Loucy (cell line): Measurements from ENCODE around the gene MEP1B.

Experiments used
- H2AFZ ChIP-seq: fragments of 200-600 bp; sonication (generic); 2 replicates; pipeline ENCODE4 v1.6.0; 2016; ENCODE audit warnings: antibody characterized with exemption, mild to moderate bottlenecking, low read length, moderate library complexity
- H3F3A ChIP-seq: fragments of 200-600 bp; 2 replicates; pipeline ENCODE4 v1.6.0; 2016; ENCODE audit warnings: antibody characterized with exemption, low read depth, mild to moderate bottlenecking
- H3K27me3 ChIP-seq: fragments of 200-600 bp; sonication (generic); 2 replicates; pipeline ENCODE4 v1.6.1; 2014; ENCODE audit warnings: low read length, mild to moderate bottlenecking; ENCODE audit not compliant: insufficient read depth, poor library complexity, severe bottlenecking
- H3K36me3 ChIP-seq: fragments of 200-600 bp; sonication (generic); 2 replicates; pipeline ENCODE4 v1.6.1; 2016; ENCODE audit warnings: low read length; ENCODE audit not compliant: insufficient read depth
- H3K4me1 ChIP-seq: fragments of 200-600 bp; sonication (generic); 2 replicates; pipeline ENCODE4 v1.5.1; 2014; ENCODE audit warnings: low read length, mild to moderate bottlenecking; ENCODE audit not compliant: insufficient read depth, poor library complexity, severe bottlenecking
- H3K4me2 ChIP-seq: fragments of 200-600 bp; sonication (generic); 2 replicates; pipeline ENCODE4 v1.6.0; 2014; ENCODE audit warnings: antibody characterized with exemption, low read length, low read depth, mild to moderate bottlenecking; ENCODE audit not compliant: poor library complexity, severe bottlenecking
- H3K4me3 ChIP-seq: fragments of 200-600 bp; sonication (generic); 2 replicates; pipeline ENCODE4 v1.5.1; 2014; ENCODE audit warnings: low read length, mild to moderate bottlenecking, mixed read lengths; ENCODE audit not compliant: poor library complexity, severe bottlenecking
- H3K79me2 ChIP-seq: fragments of 200-600 bp; sonication (generic); 2 replicates; pipeline ENCODE4 v1.6.1; 2014; ENCODE audit warnings: low read length; ENCODE audit not compliant: insufficient read depth
- H3K9ac ChIP-seq: fragments of 200-600 bp; sonication (generic); 2 replicates; pipeline ENCODE4 v1.6.0; 2014; ENCODE audit warnings: mild to moderate bottlenecking, low read depth, low read length, moderate library complexity; ENCODE audit not compliant: poor library complexity, severe bottlenecking
- H3K9me2 ChIP-seq: fragments of 200-600 bp; sonication (generic); replicated peaks from 2 replicates; pipeline ENCODE4 v1.6.1; 2016; ENCODE audit warnings: low read depth, low read length, mixed read lengths
- H3K9me3 ChIP-seq: fragments of 200-600 bp; sonication (generic); 2 replicates; pipeline ENCODE4 v1.6.1; 2014; ENCODE audit warnings: mild to moderate bottlenecking, antibody characterized with exemption, low read length, low read depth; ENCODE audit not compliant: insufficient read depth
- H4K20me1 ChIP-seq: fragments of 200-600 bp; sonication (generic); 2 replicates; pipeline ENCODE4 v1.6.0; 2014; ENCODE audit warnings: antibody characterized with exemption, low read length, mild to moderate bottlenecking; ENCODE audit not compliant: insufficient read depth, poor library complexity, severe bottlenecking
- EZH2phosphoT487 ChIP-seq: fragments of 200-600 bp; IDR thresholded peaks from 2 replicates; pipeline ENCODE4 v1.6.1; 2018; ENCODE audit warnings: antibody characterized with exemption, mild to moderate bottlenecking, moderate library complexity, borderline replicate concordance
- TF ChIP-seq, protein P1 (sequence below): fragments of 200-600 bp; sonication (generic); conservative IDR thresholded peaks from 2 replicates; pipeline ENCODE4 v1.5.1; 2014; ENCODE audit warnings: mild to moderate bottlenecking, antibody characterized with exemption, low read length

Gene MEP1B

GRCh38 chr18:32244881-32245280 is 55.0 kb downstream of the MEP1B start:
- no peaks in the 10 kb centered on the region for H3K79me2 ChIP-seq
- H3K27me3 ChIP-seq: no peaks in the 10 kb centered on the region
- H3K9me3 ChIP-seq: no peaks in the 10 kb centered on the region
- H3K9me2 ChIP-seq: no peaks in the 10 kb centered on the region
- H3K4me2 ChIP-seq: no peak overlapping the region
- no peaks in the 10 kb centered on the region for H3K36me3 ChIP-seq
- no peak overlapping the region for H2AFZ ChIP-seq
- H3K4me3 ChIP-seq: no peak overlapping the region
- H4K20me1 ChIP-seq: no peaks in the 10 kb centered on the region
- no peaks in the 10 kb centered on the region for H3F3A ChIP-seq
- TF ChIP-seq, protein P1, sequence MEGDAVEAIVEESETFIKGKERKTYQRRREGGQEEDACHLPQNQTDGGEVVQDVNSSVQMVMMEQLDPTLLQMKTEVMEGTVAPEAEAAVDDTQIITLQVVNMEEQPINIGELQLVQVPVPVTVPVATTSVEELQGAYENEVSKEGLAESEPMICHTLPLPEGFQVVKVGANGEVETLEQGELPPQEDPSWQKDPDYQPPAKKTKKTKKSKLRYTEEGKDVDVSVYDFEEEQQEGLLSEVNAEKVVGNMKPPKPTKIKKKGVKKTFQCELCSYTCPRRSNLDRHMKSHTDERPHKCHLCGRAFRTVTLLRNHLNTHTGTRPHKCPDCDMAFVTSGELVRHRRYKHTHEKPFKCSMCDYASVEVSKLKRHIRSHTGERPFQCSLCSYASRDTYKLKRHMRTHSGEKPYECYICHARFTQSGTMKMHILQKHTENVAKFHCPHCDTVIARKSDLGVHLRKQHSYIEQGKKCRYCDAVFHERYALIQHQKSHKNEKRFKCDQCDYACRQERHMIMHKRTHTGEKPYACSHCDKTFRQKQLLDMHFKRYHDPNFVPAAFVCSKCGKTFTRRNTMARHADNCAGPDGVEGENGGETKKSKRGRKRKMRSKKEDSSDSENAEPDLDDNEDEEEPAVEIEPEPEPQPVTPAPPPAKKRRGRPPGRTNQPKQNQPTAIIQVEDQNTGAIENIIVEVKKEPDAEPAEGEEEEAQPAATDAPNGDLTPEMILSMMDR: no peak
- no peak for TF ChIP-seq EZH2phosphoT487
- no peaks in the 10 kb centered on the region for H3K4me1 ChIP-seq
- H3K9ac ChIP-seq: no peak overlapping the region

DNA sequence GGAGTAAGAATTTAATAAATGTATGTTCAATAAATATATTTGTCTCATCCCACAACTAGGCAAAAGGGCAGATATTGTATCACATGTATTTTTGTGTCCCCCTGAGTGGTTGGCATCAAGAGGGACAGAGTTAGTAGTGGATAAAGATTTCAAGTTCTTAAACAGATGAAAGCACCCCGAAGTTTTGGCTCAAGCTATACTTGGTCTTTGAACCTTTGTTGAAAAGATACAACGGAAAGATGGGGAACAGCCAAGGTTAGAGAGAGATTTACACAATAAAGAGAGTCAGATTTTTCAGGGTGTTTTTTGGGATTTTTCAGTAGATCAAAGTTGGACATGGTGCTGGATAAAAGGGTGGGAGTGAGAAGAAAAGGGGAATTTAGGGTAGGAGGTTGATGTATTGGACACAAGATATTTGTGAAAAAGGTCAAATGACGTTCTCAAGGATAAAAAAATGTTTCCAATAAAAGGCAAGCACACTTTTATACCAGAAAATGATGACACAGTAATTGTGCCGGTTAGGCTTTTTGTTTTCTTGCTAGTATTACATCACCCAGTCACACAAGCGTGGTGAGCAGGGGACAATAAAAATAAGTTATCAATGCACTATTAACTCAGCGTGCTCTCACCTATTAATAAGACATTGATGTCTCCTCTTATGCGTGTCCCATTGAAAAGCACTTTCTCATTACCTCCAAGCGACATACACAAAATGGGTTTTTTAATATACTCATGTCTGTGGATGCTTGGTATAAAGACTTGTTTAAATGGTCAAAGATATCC is 59.5 kb downstream of the MEP1B start:
- H3K9ac ChIP-seq: no peak overlapping the region
- no peaks in the 10 kb centered on the region for H3K9me2 ChIP-seq
- H3F3A ChIP-seq: no peaks in the 10 kb centered on the region
- H3K27me3 ChIP-seq: no peaks in the 10 kb centered on the region
- TF ChIP-seq, protein P1: no peak
- no peak for TF ChIP-seq EZH2phosphoT487
- H3K79me2 ChIP-seq: no peaks in the 10 kb centered on the region
- H4K20me1 ChIP-seq: no peaks in the 10 kb centered on the region
- no peaks in the 10 kb centered on the region for H3K36me3 ChIP-seq
- H3K4me3 ChIP-seq: no peak overlapping the region
- no peak overlapping the region for H3K4me2 ChIP-seq
- no peaks in the 10 kb centered on the region for H3K4me1 ChIP-seq
- no peaks in the 10 kb centered on the region for H3K9me3 ChIP-seq
- H2AFZ ChIP-seq: no peak overlapping the region

DNA sequence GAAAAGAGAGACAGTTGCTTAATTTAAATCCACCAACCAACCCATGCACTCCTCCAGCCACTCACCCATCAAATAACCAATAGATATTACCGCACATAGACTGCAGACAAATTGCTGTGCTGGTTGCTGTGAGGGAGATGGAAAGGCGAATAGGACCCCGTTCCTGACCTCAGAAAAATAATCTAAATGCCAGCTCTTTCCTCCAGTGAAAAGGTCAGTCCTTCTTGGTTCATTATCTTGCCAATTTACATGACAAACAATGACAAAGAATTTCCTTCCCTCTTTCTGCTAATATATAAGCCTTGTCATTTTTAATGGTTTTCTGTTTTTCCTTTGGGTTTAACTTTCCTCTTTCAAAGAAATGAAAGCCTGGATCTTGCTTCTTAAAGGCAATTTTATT is 61.6 kb downstream of the MEP1B start:
- Histone ChIP-seq H3K4me3 (no peak overlapping the region), H3F3A (no peaks in the 10 kb centered on the region), H3K4me2 (no peak overlapping the region), H4K20me1 (no peaks in the 10 kb centered on the region), H3K79me2 (no peaks in the 10 kb centered on the region), H3K9me2 (no peaks in the 10 kb centered on the region), H3K4me1 (no peaks in the 10 kb centered on the region), H3K9me3 (no peaks in the 10 kb centered on the region), H2AFZ (no peak overlapping the region), H3K9ac (no peak overlapping the region), H3K27me3 (no peaks in the 10 kb centered on the region), H3K36me3 (no peaks in the 10 kb centered on the region)
- no peak for TF ChIP-seq EZH2phosphoT487
- TF ChIP-seq, protein P1: no peak
